Regular cardiac myocyte (primary cell): ENCODE results near the gene KIF19. TPM values are rescaled to one million over a fixed set of nuclear protein-coding genes. Genes with fewer than 3 reads are reported as not detected.

ENCODE experiments used
- total RNA-seq: library from RNA; depleted of rRNA; stranded (reverse); fragments of >200 nt; gene quantifications from 2 replicates; pipeline ENCODE4 v1.2.3, GENCODE V29; 2014

Gene KIF19, protein sequence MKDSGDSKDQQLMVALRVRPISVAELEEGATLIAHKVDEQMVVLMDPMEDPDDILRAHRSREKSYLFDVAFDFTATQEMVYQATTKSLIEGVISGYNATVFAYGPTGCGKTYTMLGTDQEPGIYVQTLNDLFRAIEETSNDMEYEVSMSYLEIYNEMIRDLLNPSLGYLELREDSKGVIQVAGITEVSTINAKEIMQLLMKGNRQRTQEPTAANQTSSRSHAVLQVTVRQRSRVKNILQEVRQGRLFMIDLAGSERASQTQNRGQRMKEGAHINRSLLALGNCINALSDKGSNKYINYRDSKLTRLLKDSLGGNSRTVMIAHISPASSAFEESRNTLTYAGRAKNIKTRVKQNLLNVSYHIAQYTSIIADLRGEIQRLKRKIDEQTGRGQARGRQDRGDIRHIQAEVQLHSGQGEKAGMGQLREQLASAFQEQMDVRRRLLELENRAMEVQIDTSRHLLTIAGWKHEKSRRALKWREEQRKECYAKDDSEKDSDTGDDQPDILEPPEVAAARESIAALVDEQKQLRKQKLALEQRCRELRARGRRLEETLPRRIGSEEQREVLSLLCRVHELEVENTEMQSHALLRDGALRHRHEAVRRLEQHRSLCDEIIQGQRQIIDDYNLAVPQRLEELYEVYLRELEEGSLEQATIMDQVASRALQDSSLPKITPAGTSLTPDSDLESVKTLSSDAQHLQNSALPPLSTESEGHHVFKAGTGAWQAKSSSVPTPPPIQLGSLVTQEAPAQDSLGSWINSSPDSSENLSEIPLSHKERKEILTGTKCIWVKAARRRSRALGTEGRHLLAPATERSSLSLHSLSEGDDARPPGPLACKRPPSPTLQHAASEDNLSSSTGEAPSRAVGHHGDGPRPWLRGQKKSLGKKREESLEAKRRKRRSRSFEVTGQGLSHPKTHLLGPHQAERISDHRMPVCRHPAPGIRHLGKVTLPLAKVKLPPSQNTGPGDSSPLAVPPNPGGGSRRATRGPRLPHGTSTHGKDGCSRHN
- total RNA-seq = not detected in 2 replicates

DNA sequence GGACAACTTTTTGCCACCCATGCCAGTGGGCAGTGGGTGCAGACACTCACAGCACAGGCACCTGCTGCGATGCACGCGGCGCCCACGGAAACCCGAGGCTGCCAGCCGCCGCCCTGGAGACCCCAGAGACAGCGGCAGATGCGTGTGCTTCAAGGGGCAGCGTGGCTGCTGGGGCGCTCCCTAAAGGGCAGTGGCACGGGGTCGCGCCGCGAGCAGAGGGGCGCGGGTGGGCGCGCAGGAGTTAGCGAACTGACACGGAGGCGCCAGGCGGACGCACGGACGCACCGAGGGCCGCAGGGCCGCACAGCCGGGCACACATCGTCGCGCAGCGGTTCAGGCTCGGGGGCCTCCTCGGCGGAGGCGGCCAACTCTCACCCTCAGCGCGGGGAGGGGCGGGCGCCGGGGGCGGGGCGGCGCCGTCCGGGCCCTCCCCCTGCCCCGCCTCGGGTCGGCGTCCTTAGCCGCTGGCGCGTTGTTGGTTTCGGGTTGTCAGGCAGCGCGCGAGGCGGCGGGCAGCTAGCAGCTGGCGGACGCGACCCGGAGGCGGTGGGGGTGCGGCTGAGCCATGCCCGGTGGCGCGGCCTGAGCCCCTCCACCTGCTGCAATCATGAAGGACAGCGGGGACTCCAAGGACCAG, at the start of gene KIF19:
Gene KIF19 (plus strand): TSS at position 484 of the 637 bp plus-strand sequence. CDS start 124 bp downstream, at position 608.

DNA sequence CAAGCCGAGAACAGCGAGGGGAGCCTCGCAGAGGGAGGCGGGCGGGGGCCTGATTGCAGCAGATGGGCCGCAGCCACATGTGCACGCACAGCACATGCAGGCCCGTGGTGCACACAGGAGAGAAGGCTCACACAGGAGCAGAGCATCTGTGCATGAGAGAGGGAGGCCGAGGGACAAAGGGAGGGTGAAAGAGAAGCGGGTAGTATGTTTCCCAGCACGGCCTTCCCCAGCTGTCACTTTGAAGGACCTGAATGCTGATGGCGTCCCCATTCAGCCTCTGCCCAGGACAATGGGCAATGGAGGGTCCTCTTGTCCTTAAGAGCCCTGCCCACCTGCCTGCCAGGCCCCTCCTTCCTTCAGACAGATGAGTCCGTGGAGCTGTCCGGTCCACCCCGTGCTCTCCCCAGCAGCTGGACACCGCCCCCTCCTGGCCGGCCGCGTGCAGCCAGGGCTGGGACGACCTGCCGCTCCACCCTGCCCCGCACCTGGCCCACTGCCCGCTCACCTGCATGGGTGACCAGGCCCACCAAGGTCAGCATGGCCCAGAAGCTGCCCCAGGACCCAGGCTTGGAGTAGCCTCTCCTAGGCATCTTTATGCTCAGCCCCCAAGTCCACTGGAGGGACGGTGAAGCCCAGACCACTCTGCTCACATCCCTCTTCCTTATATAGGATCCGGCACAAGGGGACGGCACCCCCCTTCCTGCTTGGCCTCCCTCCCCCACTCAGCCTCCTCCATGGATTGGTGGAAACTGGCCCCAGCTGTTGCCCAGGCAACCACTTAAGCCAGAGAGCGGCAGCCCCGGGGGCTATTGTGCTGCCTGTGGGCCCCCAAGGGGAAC, 35.4 kb downstream of the KIF19 start, which contains the start of gene BTBD17:
Gene BTBD17 (minus strand): TSS at position 639 of the 839 bp plus-strand sequence. CDS start 49 bp downstream, at position 590.

GRCh38 chr17:74367206-74367605, 41.2 kb downstream of the KIF19 start, which contains the start of gene GPR142:
Gene GPR142 (plus strand): TSS chr17:74367506. CDS start chr17:74369541, 2,035 bp downstream.

Other genes starting within 250 kb of the KIF19 start
- gene RPL38, start 122.5 kb upstream of the KIF19 start, total RNA-seq = 561 and 1,016 TPM in 2 replicates
- gene TTYH2, start 112.7 kb upstream of the KIF19 start, total RNA-seq = 0.85 and 1.5 TPM in 2 replicates
- not detected in 2 replicates for gene DNAI2, start 52.0 kb upstream of the KIF19 start, total RNA-seq
- not detected in 2 replicates for gene BTBD17, start 35.6 kb downstream of the KIF19 start, total RNA-seq
- not detected in 2 replicates for gene GPR142, start 41.3 kb downstream of the KIF19 start, total RNA-seq
- gene GPRC5C, start 105.9 kb downstream of the KIF19 start, total RNA-seq = 7.9 and 15.5 TPM in 2 replicates
- under 0.01 TPM in 1 of 2 replicates, not detected in the other for gene CD300A, start 140.4 kb downstream of the KIF19 start, total RNA-seq
- gene CD300LB, start 205.2 kb downstream of the KIF19 start, total RNA-seq = not detected in 2 replicates
- gene CD300C, start 219.9 kb downstream of the KIF19 start, total RNA-seq = 0.19 TPM in 1 of 2 replicates, not detected in the other
- gene CD300H, start 241.3 kb downstream of the KIF19 start, total RNA-seq = not detected in 2 replicates